Measurements from ENCODE around the gene HINT3. TPM values are rescaled to one million over a fixed set of nuclear protein-coding genes. Genes with fewer than 3 reads are reported as not detected.
"Not testable (repeated sequence)": the region's sequence is repeated elsewhere in the genome, so short reads cannot be mapped to it uniquely, and the experiment has no call there.

Gene HINT3
- total RNA-seq, 2 donors from 2014 or later = 22.1 to 27.5 TPM

- ATAC-seq; intact Hi-C loops (cut with DNase I); DNase-seq: not testable (repeated sequence)
Observed at GRCh38 chr6:125935520-125935919, 21.1 kb upstream of the HINT3 start.

- ATAC-seq = no peak
- intact Hi-C loops (cut with DNase I) = no loop called here
- no peak for DNase-seq
Observed at GRCh38 chr6:125939026-125939425, 17.5 kb upstream of the HINT3 start.

GRCh38 chr6:125939791-125940190 is 16.8 kb upstream of the HINT3 start:
- DNase-seq = no peak
- ATAC-seq = no peak
- intact Hi-C loops (cut with DNase I) = no loop called here

- no peak for DNase-seq
- intact Hi-C loops (cut with DNase I) = no loop called here
- peak in 1 of 2 donors; percentile 19 for ATAC-seq
Observed at GRCh38 chr6:125940247-125941041, 16.1 kb upstream of the HINT3 start.

GRCh38 chr6:125942672-125943527 is 13.7 kb upstream of the HINT3 start:
- ATAC-seq (no peak), DNase-seq (no peak)
- intact Hi-C loops (cut with DNase I) = no loop called here

- DNase-seq = no peak
- ATAC-seq = no peak
- intact Hi-C loops (cut with DNase I) = no loop called here
Observed at GRCh38 chr6:125943528-125944433, 12.8 kb upstream of the HINT3 start.

- intact Hi-C loops (cut with DNase I) = no loop called here
- ATAC-seq = peak; percentile 60 to 63
- peak; percentile 88 for DNase-seq
Observed at GRCh38 chr6:125944434-125944816, 12.1 kb upstream of the HINT3 start.

GRCh38 chr6:125944896-125945295 is 11.7 kb upstream of the HINT3 start:
- DNase-seq (no peak), ATAC-seq (no peak)
- intact Hi-C loops (cut with DNase I) = no loop called here

GRCh38 chr6:125945378-125946141 is 11.0 kb upstream of the HINT3 start:
- DNase-seq (no peak), ATAC-seq (peak in 1 of 2 donors; percentile 60)
- intact Hi-C loops (cut with DNase I) = no loop called here

- DNase-seq (peak; percentile 62), ATAC-seq (peak in 1 of 2 donors; percentile 67)
- intact Hi-C loops (cut with DNase I) = no loop called here
Observed at GRCh38 chr6:125947615-125948014, 9.0 kb upstream of the HINT3 start.

- DNase-seq (no peak), ATAC-seq (peak in 1 of 2 donors; percentile 4)
- intact Hi-C loops (cut with DNase I) = no loop called here
Observed at GRCh38 chr6:125948455-125948854, 8.1 kb upstream of the HINT3 start.

- intact Hi-C loops (cut with DNase I) = no loop called here
- DNase-seq (no peak), ATAC-seq (no peak)
Observed at GRCh38 chr6:125949069-125949468, 7.5 kb upstream of the HINT3 start.

- ATAC-seq = no peak
- intact Hi-C loops (cut with DNase I) = loop anchor here in 1 of 2 donors (10.0 kb wide), 1 partner anchor 165 kb away; no protein-coding TSS in a partner anchor
- DNase-seq = no peak
Observed at GRCh38 chr6:125950293-125950692, 6.3 kb upstream of the HINT3 start.

GRCh38 chr6:125950716-125951115 is 5.9 kb upstream of the HINT3 start:
- not testable (repeated sequence) for ATAC-seq, DNase-seq
- intact Hi-C loops (cut with DNase I) = loop anchor here in 1 of 2 donors (10.0 kb wide), 1 partner anchor 166 kb away; no protein-coding TSS in a partner anchor

GRCh38 chr6:125951323-125951722 is 5.2 kb upstream of the HINT3 start:
- DNase-seq (no peak), ATAC-seq (no peak)
- intact Hi-C loops (cut with DNase I) = loop anchor here in 1 of 2 donors (10.0 kb wide), 1 partner anchor 167 kb away; no protein-coding TSS in a partner anchor

- intact Hi-C loops (cut with DNase I) = loop anchor here in 1 of 2 donors (10.0 kb wide), 1 partner anchor 168 kb away; no protein-coding TSS in a partner anchor
- no peak for ATAC-seq
- DNase-seq = no peak
Observed at GRCh38 chr6:125952764-125953501, 3.6 kb upstream of the HINT3 start.

- DNase-seq (no peak), ATAC-seq (no peak)
- intact Hi-C loops (cut with DNase I) = loop anchor here in 1 of 2 donors (10.0 kb wide), 1 partner anchor 169 kb away; no protein-coding TSS in a partner anchor
Observed at GRCh38 chr6:125953502-125953875, 3.1 kb upstream of the HINT3 start.
